ENCODE results near the gene CACNA2D3.

The CACNA2D3 gene

DNA sequence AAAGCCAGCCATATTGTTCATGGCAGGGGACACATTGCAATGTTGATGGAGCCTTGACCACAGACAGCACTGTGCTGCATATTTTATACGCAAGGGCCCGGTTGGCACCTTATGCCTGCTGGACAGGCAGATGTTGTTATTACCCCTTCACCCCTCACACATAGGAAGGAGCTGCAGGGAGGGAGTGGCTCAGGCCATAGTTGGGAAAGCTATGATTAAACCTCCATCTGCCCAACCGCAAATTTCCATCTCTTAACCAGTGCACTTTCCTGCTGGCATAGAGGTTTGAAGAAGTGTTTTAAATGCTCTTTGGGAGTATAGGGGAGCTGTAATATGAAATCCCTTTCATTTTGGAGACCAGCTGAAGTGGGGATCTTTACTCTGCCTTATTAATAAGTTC is 224.7 kb downstream of the CACNA2D3 start:
- DNase-seq = no peak

DNA sequence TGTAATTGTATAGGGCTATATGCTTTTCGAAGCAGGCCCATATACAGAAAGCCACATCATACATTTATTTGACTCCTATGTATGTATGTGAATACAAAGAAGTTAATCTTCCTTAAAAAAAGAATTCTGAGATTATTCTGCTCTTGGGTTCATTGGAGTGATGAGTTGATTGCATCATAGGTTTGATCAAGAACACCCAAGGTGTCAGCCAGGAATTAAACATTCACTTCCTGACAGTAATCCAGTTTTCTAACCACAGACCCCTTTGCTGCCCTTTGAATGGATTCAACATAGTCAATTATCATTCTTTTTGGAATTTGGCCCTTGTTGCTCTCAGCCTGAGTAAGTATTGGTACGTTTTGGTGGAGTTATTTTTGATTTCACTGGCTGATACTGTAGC is 225.6 kb downstream of the CACNA2D3 start:
- DNase-seq = no peak

DNA sequence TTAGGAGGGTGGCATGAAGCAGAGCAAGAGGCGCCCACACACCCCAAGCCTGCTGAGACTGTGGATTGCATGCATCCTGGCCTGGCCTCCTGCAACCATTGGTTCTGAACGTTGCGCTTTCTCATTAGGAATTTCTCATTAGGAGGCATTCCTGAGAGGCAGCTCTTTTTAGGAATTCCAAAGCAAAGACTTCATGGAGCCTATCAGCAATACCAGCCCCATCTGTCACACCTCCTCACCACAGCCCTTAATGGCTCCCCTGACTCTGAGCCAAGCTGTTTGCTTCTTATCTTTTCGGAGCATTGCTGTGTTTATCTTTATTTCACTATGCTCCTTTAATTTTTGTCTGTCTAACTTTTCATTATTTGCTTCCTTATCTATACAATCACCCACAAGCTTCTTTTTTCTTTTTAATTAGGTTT is 226.9 kb downstream of the CACNA2D3 start:
- no peak for DNase-seq

DNA sequence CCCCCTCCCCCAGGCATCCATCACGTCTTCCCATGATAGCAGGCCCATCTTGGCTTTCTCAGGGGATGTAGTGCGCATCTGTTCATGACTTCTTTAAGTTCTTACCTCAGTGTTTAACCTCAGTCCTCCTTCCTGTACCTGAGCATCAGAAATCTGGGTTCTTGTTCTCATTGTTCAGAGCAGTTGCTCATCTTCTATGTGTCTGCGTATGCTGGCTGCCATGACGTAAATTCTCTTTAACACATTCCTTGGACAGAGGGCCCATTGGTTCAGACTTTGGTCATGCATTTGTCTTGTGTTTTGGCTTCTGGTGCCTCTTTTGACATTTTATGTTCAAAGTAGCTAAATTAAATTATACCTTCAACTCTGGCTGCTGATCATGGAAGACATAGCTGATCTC is 227.3 kb downstream of the CACNA2D3 start:
- DNase-seq = no peak

DNA sequence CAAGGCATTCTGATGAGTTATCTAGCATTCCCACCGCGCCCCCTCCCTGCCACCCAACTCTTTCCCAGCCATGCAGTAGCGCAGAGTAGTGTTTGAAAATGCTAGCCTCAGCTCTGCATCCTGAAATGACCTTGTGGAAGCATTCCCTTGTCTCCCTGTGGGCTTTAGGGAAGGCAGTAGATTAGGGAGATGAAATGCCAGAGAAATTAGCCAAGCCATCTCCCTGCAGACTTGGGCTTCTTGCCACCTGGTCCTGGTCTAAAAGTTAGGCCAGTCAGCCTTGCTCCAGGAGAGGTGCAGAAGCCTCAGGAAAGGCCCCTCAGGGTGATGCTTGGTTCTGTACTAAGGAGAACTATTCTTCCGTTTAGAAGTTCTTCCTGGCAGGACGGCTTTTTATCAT is 231.2 kb downstream of the CACNA2D3 start:
- DNase-seq = no peak

DNA sequence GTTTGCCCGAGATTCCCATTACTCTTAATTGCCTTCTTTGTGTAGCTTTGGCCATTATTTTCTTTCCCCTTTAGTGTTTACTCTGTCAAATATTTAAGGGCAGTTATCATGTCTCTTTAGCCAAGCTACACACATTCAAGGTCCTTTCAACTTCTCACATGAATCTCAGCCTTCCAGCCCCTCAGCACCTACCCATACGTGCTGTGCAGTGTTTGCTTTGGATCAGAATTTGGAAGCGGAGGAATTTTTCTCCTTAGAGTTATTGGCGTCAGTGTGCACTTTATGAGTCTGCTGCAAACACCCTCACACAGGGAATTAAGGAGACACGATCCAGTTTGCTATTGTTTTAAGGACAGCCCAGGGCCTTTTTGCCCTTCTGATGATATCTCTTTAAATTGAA is 231.6 kb downstream of the CACNA2D3 start:
- DNase-seq = no peak

DNA sequence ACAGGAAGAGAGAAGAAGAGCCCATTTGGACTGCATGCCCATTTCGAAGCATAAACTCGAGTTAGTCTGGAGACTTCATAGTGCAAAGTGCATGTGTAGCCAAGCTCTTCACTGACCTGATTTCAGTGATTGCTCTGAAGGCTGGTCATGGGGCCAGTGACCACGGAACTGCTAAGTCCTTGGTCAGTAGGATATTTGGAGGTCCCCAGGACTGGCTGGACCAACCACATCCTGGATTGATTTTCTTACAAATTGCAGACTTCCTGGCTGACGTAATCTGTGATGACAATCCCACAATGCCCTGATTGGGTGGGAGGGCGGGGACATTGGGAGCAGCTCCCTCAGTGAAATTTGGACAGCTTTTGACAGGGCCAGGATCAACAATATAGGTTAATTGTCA is 233.4 kb downstream of the CACNA2D3 start:
- DNase-seq = no peak

DNA sequence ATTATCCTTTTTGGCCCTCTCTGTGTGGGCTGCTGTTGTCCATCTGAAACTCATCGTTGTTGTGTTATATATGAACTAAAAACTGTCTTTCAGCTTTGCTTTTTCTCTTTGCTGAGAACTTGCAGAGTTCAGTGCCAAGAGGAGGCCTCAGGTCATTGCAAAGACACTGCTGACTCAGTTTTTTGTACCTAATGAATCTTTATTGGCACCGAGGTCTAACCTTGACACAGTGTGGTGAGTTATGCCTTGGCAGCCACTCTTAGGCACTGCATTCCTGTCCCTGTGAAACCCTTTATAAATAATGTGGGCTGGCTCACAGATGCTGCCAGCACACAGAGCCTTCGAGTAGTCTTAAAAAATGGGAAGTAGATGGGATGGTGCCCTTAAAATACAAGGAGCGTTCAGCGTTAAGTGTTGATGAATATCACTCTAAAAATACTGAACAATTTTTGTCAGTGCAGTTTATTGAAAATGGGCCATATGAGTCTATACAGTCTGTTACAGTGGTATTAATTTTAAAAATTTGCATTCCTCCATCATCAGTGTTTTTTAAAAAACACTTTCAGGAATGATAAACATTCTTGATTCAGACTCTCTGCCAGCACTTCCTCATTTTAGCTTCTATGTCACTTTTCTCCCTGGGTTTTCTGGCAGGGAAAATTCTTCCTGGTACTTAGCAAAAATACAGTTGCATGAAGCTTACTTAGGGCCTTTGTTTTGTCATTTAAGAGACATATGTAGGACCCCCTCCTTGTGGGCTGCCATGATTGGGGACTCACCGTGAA is 234.1 kb downstream of the CACNA2D3 start:
- no peak for DNase-seq

DNA sequence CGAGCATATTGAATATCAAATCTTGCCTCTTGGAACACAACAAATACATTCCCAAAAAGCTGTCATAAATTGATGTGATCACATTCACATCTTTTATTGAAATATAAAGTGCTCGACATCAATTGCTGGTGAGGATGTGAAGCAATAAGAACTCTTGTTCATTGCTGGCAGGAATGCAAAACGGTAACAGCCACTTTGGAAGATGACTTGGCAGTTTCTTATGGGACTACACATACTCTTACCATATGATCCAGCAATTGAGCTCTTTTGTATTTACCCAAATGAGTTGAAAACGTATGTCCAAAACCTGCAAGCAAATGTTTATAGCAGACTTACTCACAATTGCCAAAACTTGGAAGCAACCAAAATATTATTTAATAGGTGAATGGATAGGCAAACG is 234.9 kb downstream of the CACNA2D3 start:
- no peak for DNase-seq

DNA sequence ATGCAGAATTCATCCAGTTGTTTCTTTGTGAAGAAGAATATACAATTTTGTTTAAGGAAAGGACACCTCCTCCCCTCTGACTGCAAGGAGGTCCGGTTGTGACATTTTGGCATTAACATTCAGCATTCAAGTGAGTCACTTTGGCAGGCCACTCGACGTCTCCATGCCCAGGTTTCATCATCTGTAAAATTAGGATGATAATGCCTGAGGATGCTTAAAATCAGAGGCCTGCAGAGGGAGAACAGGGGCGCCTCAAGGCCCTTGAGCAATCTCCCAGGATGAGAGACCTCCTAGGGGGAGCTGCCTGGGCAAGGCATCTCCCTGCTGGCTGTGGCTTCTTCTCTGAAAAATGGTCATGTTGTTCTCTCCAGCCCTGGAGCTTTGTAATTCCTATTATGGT is 236.0 kb downstream of the CACNA2D3 start:
- no peak for DNase-seq

DNA sequence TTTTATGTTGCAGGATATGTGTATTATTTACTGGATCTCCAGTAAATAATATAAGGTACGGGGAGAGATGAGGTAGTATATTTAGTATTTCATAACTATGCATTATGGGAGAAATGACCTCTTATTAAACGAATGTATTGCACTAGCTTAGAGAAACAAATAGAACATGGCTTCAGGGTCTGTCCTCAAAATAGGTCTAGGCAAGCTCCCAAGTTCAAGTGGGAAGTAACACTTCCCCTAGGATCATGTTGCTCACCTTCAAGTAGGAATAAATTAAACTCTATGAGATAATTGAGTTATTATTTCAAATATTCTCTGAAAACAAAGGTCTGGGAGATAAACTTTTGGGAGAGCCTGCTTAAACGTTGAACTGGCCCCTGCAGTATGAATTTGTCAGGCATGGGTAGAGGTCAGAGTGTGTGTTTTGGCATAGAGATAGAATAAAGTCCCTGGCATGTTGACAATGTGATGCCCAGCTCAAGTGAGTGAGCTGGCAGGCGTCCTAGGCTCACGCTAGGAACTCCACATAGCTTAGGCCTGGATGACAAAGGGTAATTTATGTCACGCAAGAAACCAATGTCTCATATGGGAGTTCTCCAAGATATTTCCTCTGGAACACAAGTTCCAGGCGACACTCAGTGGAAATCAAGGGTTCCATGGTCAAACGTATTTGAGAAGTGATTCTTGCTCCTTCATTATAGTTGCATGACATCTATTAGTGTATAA is 236.8 kb downstream of the CACNA2D3 start:
- no peak for DNase-seq

DNA sequence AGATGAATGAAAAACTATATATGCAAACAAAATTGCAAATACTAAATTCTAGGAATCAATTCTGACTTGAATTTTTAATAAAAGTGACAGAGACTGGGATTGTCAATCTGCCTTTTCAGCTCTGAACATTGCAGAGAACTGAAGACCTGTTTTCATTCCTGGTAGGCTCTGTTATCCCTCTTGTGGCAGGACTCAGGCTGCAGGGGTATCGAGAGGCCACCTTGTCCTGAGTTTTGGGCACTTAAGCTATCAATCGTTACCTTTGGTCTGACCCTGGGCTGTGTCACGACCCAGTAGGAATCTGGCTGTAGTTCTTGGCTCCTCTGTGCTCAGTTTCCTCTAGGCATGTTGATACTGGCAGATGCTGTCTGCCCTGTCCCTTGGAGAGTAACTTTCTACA is 238.0 kb downstream of the CACNA2D3 start:
- no peak for DNase-seq

DNA sequence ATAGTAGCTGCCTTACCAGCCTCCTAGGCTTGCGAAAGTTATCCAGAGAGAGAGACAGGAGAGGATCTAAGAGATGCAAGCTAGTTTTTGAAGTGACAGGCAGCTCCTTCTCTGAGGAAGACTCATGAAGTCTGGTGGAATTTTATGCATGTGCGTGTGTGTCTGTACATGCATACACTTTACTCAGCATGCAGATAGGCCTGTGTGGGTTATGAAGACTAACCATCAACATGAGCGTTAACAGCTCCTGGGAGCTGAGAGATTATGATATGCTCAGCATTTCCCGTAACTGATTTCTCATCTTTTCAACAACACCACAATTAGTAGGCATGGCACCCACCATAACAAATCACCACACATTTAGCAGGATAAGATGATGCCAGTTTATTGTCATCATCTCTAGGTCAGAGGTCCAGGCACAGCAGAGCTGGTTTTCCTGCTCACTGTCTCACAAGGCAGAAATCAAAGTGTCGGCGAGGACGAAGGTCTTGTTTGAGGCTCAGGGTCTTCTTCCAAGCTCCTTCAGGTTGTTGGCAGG is 239.5 kb downstream of the CACNA2D3 start:
- DNase-seq = no peak

DNA sequence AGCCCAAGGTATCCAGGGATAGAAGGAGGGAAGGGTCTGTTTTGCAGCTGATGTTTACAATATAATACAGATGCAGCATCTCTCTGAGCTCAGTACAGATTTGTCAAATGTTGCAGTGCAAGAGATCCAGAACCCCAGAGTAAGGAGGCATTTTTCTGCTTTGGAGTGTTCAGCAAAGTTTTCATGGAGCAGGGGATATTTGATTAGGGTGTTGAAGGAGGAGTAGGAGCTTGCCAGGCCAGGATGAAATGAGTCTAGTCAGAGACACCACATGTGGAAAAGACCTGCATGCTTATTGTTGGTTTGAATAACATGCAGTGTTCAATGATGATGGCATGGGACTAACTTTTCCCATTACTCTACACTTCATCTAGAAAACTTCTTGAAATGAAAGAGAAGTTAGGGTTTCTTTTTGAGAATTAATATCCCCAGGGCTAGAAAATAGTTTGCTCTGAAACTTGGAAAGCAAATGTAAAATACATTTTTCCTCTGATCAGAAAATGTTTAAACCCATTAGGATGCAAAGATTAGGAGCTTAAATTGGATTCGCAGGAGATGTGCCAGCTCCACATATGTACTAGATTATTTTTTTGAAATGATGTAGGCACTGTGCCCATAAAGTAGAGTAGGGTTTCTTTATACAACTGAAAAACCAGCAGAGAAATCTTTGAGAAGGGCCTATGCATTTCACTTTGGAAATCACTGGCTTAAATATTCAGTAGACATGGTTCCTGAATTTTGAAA is 243.8 kb downstream of the CACNA2D3 start:
- DNase-seq = no peak

DNA sequence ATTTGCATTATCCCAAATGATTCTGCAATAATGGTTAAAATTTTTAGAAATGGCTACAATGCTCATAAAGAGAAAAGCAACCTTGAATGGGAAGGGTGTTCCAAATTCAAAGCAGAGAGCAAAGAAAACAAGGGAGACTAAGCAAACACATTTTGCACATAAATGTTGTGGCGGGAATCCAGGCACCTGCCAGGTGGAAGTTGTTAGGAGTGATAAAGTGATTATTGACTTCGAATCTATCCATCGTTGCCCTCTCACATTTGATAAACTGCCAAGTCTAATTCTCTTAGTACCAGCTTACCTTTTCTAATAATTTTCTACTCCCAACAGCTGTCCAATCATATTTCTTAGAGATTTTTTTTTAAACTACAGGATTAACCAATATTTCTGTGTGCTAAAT is 244.5 kb downstream of the CACNA2D3 start:
- DNase-seq = no peak

DNA sequence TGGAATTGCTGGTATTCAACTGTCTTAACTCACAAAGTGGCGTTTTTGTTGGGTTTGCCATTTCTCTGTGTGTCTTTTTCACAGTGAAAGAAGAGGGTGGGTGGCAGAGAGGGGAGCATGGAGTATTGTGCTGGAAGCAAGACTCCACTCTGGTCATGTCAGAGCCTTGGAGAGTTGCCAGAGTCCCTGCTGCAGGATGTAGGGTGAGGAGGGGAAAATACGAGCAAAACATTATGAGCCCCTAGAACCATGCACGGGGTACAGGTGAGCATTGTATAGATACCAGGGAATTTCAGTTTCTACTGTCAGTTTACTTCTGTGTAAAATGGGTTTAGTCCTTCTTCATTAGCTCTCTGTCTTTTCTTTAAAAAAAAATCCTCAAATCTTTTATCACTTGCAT is 249.9 kb downstream of the CACNA2D3 start:
- no peak for DNase-seq

DNA sequence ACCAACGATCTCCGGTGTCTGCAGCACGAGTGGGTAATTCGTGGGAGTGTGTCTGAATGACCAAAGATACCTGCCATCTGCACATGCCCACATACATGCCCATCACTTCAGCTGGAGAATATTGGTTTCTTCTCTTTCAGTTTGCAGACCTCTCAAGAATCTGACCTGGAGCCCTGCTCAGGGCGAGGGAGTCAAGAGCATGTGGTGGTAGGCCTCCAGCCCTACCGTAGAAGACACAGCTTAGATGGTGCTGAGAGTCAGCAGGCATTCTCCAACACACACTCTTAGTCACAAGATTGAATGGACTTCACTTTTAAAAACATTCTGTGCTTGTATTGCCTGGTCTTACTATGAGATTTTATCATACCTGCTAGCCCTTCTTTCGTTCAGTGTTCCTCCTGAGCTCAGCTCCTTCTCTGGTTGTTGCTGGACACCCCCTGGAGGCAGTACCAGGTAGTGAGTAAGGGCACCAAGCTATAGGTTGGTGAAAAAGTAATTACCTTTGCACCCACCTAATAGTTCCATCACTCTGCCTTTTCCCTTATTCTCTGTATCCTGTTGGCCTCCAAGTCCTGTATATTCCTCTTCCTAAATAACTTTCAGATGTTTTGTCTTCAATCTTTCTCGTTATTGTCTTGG is 252.0 kb downstream of the CACNA2D3 start:
- no peak for DNase-seq

DNA sequence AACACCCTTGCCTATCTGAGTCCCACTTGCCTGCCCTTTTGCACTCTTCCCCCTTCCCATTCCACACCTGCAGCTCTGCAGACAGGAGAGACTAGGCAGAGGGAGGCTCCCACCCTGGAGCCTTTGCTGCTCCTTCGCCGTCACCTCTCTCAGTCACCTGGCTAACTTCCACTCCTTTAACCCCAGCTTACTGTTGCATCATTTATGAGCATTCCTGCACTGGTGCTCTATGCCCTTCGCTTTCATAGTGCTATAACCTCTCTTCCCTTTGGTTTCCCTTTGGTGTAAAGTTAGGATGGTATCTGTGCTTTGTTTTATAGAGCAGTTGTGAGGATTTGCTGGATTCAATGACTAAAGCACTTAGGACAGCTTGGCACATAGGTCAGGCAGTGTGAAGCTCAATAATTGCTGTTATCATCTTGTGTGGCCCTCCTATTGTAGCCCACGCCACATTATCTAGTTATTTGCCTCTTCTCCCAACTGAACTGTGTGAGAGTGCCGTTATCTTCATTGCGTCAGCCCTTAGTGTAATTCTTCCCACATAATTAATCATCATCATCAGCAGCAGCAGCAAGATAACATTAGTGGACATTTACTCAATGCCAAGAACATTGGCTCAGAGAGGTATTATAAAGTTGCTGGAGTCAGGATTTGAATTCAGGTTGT is 253.9 kb downstream of the CACNA2D3 start:
- no peak for DNase-seq

DNA sequence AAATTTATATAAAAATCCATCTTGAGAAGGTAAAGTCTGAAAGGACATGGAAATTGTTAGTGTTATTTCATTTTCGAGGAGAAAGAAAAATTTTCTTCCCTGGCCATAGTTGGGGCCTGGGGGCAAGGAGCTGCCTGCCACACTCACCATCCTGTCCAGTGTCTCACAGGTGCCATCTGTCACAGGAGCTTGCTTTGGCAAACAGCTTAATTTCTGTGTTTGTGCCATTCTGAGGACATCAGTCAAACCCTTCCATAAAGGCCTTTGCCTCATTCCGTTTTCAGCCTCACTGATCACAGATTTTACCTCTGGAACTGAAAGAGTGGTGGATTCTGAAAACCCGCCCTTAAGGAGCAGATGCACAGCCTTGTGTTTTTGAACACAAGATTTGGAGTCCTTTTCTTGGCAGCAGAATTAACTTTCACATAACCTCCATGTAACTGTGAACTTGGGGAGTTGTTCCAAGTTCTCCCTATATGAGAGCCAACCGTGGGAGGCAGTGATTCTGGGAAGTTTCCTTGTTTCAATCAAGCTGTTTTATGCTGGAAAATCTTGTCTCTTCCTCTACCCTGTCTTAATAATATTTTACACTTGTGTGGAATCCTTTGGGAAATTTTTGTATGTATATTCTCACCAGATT is 254.7 kb downstream of the CACNA2D3 start:
- DNase-seq = no peak

DNA sequence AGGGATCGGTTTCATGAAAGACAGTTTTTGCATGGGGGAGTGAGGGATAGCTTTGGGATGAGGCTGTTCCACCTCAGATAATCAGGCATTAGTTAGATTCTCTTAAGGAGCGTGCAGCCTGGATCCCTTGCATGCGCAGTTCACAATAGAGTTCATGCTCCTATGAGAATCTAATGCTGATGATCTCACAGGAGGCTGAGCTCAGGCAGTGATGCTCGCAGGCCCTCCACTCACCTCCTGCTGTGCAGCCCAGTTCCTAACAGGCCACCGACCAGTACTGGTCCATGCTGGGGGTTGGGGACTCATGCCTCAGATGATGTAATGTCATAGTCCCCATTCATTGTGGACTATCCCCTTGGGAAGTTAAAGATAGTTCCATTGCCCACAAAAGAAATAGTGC is 255.8 kb downstream of the CACNA2D3 start:
- no peak for DNase-seq

DNA sequence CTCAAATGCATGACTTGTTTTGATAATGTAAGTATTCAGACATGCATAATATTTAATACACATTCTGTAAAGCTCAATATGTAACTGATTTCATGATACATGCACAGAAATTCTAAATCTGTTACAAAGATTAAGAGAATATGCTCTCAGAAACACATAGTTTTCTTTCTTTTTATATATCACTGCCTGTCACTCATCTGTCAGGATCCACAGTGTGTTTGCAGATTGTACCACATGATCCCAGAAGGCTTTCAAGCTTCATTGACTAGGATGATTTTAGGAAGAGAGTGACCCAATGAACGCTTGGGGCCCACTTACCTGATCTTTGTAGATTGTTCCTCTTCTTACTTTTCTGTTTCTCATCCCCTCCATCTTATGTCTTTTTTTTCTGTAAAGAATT is 261.9 kb downstream of the CACNA2D3 start:
- no peak for DNase-seq

DNA sequence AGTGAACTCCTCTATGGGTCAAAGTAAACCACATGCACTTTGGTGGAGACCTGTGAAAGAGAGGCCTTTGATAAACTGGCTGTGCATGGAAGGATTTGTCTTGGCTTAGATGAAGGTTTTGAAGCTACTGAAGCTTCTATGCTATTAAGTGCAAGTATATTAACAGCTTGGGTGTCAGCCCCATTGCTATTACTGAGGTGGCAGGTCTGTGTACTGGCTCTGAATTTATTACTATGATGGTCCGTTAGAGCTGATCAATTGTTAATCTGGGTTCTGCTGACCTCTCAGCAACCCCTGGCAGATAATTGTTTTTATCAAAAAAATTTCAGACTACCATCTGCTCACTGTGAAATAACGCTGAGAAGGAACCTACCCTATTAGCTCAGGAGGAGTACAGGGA is 268.2 kb downstream of the CACNA2D3 start:
- DNase-seq = no peak

Data from GF-D8 (cell line).